Neuronal stem cell (in vitro differentiated cells): ENCODE data around the gene CEP170B.
A peak's percentile ranks its signal among the peaks of the same experiment; 100 is the strongest.

ENCODE experiments used
- DNase-seq: peaks from one replicate; pipeline ENCODE4 v3.0.0-alpha.2; 2013; ENCODE audit warnings: low spot score
- H2AFZ ChIP-seq: one replicate; pipeline ENCODE4 v1.6.1; 2013; ENCODE audit warnings: mild to moderate bottlenecking, low read length, inconsistent platforms
- H2AK5ac ChIP-seq: 2 replicates; pipeline ENCODE4 v1.6.1; 2013; ENCODE audit warnings: low read depth, mild to moderate bottlenecking, inconsistent platforms, low read length, moderate library complexity, mixed read lengths
- H2BK120ac ChIP-seq: 2 replicates; pipeline ENCODE4 v1.6.1; 2013; ENCODE audit warnings: low read depth, mild to moderate bottlenecking, inconsistent platforms, low read length, moderate library complexity, mixed read lengths
- H2BK12ac ChIP-seq: one replicate; pipeline ENCODE4 v1.6.1; 2013; ENCODE audit warnings: low read length, inconsistent platforms
- H2BK15ac ChIP-seq: 2 replicates; pipeline ENCODE4 v1.6.1; 2013; ENCODE audit warnings: mild to moderate bottlenecking, low read length, inconsistent platforms, mixed read lengths
- H2BK5ac ChIP-seq: one replicate; pipeline ENCODE4 v1.6.1; 2013; ENCODE audit warnings: inconsistent platforms, mild to moderate bottlenecking, low read length, moderate library complexity
- H3K14ac ChIP-seq: one replicate; pipeline ENCODE4 v1.6.1; 2013; ENCODE audit warnings: low read length, inconsistent platforms
- H3K18ac ChIP-seq: 2 replicates; pipeline ENCODE4 v1.6.1; 2013; ENCODE audit warnings: low read length, inconsistent platforms
- H3K23ac ChIP-seq: 2 replicates; pipeline ENCODE4 v1.6.1; 2013; ENCODE audit warnings: low read depth, mild to moderate bottlenecking, mixed read lengths, low read length, inconsistent platforms; ENCODE audit not compliant: poor library complexity
- H3K27ac ChIP-seq: replicated peaks from 3 replicates; pipeline ENCODE4 v1.5.1; 2013; ENCODE audit warnings: low read length, inconsistent platforms
- H3K27me3 ChIP-seq, 3 experiments: 2 replicates each; pipeline ENCODE4 v1.6.1; 2013; ENCODE audit warnings: low read length in 3 of 3, mild to moderate bottlenecking in 2 of 3, inconsistent platforms in 1 of 3, low read depth in 1 of 3, mixed read lengths in 1 of 3, moderate library complexity in 1 of 3; ENCODE audit not compliant: control insufficient read depth in 3 of 3, insufficient read depth in 3 of 3
- H3K36me3 ChIP-seq, 2 donors: replicated peaks in 1 of 2; 2 replicates each; pipeline ENCODE4 v1.6.1; 2013; ENCODE audit warnings: low read length in 2 of 2; ENCODE audit not compliant: control insufficient read depth in 2 of 2, insufficient read depth in 2 of 2
- H3K4ac ChIP-seq: 2 replicates; pipeline ENCODE4 v1.6.1; 2013; ENCODE audit warnings: inconsistent platforms, mild to moderate bottlenecking, low read length, moderate library complexity
- H3K4me1 ChIP-seq, 2 donors: 1 replicate in 1 of 2; 2 replicates in 1 of 2; pipeline ENCODE4 v1.6.1; 2013; ENCODE audit warnings: low read length in 2 of 2, low read depth in 1 of 2; ENCODE audit not compliant: control insufficient read depth in 2 of 2, insufficient read depth in 1 of 2
- H3K4me2 ChIP-seq: one replicate; pipeline ENCODE4 v1.6.1; 2013; ENCODE audit warnings: mild to moderate bottlenecking, low read length, inconsistent platforms; ENCODE audit not compliant: insufficient read depth, poor library complexity, severe bottlenecking
- H3K4me3 ChIP-seq, 2 donors: 2 replicates each; pipeline ENCODE4 v1.5.1; 2013; ENCODE audit warnings: low read length in 2 of 2, mild to moderate bottlenecking in 2 of 2, inconsistent platforms in 1 of 2, moderate library complexity in 1 of 2
- H3K79me1 ChIP-seq: one replicate; pipeline ENCODE4 v1.6.1; 2013; ENCODE audit warnings: low read depth, mild to moderate bottlenecking, inconsistent platforms, low read length, moderate library complexity
- H3K9ac ChIP-seq: one replicate; pipeline ENCODE4 v1.6.1; 2013; ENCODE audit warnings: mild to moderate bottlenecking, low read depth, low read length, inconsistent platforms; ENCODE audit not compliant: poor library complexity
- H3K9me3 ChIP-seq, 2 donors: replicated peaks in 1 of 2; 2 replicates each; pipeline versions ENCODE3 to v1.6.1; 2013; ENCODE audit warnings: low read length in 2 of 2, mild to moderate bottlenecking in 2 of 2, inconsistent platforms in 1 of 2, low read depth in 1 of 2, mixed read lengths in 1 of 2, moderate library complexity in 1 of 2; ENCODE audit not compliant: control insufficient read depth in 2 of 2, insufficient read depth in 1 of 2
- H4K8ac ChIP-seq: one replicate; pipeline ENCODE4 v1.6.1; 2013; ENCODE audit warnings: low read depth, mild to moderate bottlenecking, inconsistent platforms, low read length, moderate library complexity
- H4K91ac ChIP-seq: one replicate; pipeline ENCODE4 v1.6.1; 2013; ENCODE audit warnings: low read length, low read depth, mild to moderate bottlenecking, inconsistent platforms; ENCODE audit not compliant: poor library complexity
- WGBS, 2 donors: extraction: QIAGEN DNeasy Blood & Tissue Kit; methylation state at CpG; one replicate each; pipeline ENCODE4 v1.1.7; 2013; ENCODE audit warnings: missing lambda C conversion rate in 2 of 2, mixed read lengths in 1 of 2; ENCODE audit not compliant: insufficient read length in 2 of 2, insufficient replicate concordance in 1 of 2; ENCODE audit errors: extremely low coverage in 2 of 2; 5-methylcytosine and 5-hydroxymethylcytosine counted together

CEP170B gene

GRCh38 chr14:104868811-104869572, 3.9 kb downstream of the CEP170B start:
- no peak for DNase-seq
- peaks cover 21% of the 10 kb centered on the region for H3K79me1 ChIP-seq

GRCh38 chr14:104869669-104870367, 4.8 kb downstream of the CEP170B start:
- Histone ChIP-seq H3K9ac (no peak overlapping the region), H3K9me3 (no peaks in the 10 kb centered on the region), H3K27me3 (peaks cover 0 to 12% (median 8%) of the 10 kb centered on the region in 3 experiments), H3K14ac (no peak overlapping the region), H3K4me2 (no peak overlapping the region), H3K79me1 (peaks cover 21% of the 10 kb centered on the region), H3K27ac (no peak overlapping the region), H4K91ac (no peak overlapping the region), H3K18ac (no peak overlapping the region), H2BK5ac (no peak overlapping the region), H3K36me3 (no peaks in the 10 kb centered on the region), H2AK5ac (no peak overlapping the region), H2BK120ac (no peak overlapping the region), H3K4me3 (no peak overlapping the region), H2BK15ac (no peak overlapping the region), H2BK12ac (no peak overlapping the region), H3K4me1 (peaks cover 6 to 13% of the 10 kb centered on the region in 2 donors), H3K23ac (no peak overlapping the region), H2AFZ (no peak overlapping the region), H3K4ac (no peak overlapping the region), H4K8ac (no peak overlapping the region)
- no peak for DNase-seq
- WGBS, 2 donors: no CpG with 5 or more reads among the region's 18 CpGs

More at GRCh38 chr14:104868811-104869572, 3.9 kb downstream of the CEP170B start:
- Histone ChIP-seq H2BK120ac (no peak overlapping the region), H4K8ac (no peak overlapping the region), H4K91ac (no peak overlapping the region), H3K4me2 (no peak overlapping the region), H2BK5ac (no peak overlapping the region), H2AFZ (no peak overlapping the region), H3K14ac (no peak overlapping the region), H3K18ac (peak overlapping the region; percentile 44), H3K36me3 (no peaks in the 10 kb centered on the region), H3K23ac (peak overlapping the region; percentile 0), H3K4me1 (peaks cover 6 to 15% of the 10 kb centered on the region in 2 donors), H3K4ac (no peak overlapping the region), H3K9ac (peak overlapping the region; percentile 38), H3K4me3 (no peak overlapping the region), H3K9me3 (no peaks in the 10 kb centered on the region), H2BK12ac (peak overlapping the region; percentile 4), H2AK5ac (no peak overlapping the region), H2BK15ac (peak overlapping the region; percentile 49), H3K27me3 (peaks cover 8 to 20% (median 16%) of the 10 kb centered on the region in 3 experiments), H3K27ac (no peak overlapping the region)
- WGBS, 2 donors: no CpG with 5 or more reads among the region's 22 CpGs

GRCh38 chr14:104870368-104871144, 5.5 kb downstream of the CEP170B start:
- Histone ChIP-seq H3K4me1 (peaks cover 6 to 13% of the 10 kb centered on the region in 2 donors), H3K9me3 (no peaks in the 10 kb centered on the region), H4K8ac (no peak overlapping the region), H3K14ac (no peak overlapping the region), H2BK12ac (no peak overlapping the region), H3K4ac (no peak overlapping the region), H3K36me3 (no peaks in the 10 kb centered on the region), H3K27ac (no peak overlapping the region), H4K91ac (no peak overlapping the region), H3K9ac (no peak overlapping the region), H3K79me1 (peaks cover 24% of the 10 kb centered on the region), H2AFZ (no peak overlapping the region), H3K4me3 (no peak overlapping the region), H2AK5ac (peak overlapping the region; percentile 19), H2BK15ac (no peak overlapping the region), H3K4me2 (no peak overlapping the region), H3K27me3 (peaks cover 0 to 11% (median 8%) of the 10 kb centered on the region in 3 experiments), H3K18ac (no peak overlapping the region), H3K23ac (no peak overlapping the region), H2BK5ac (no peak overlapping the region), H2BK120ac (no peak overlapping the region)
- DNase-seq: no peak
- no CpG with 5 or more reads among the region's 21 CpGs for WGBS, 2 donors
